VCaP (cell line): ENCODE data around the gene ATG5.

Experiments used
- H3K27ac ChIP-seq: fragments of 450-650 bp; 2 replicates; pipeline ENCODE4 v1.5.1; 2017
- TF ChIP-seq, protein P1 (sequence below): fragments of 450-650 bp; conservative IDR thresholded peaks from 2 replicates; pipeline ENCODE4 v1.5.1; 2017; ENCODE audit warnings: mild to moderate bottlenecking, moderate library complexity

The ATG5 gene

DNA sequence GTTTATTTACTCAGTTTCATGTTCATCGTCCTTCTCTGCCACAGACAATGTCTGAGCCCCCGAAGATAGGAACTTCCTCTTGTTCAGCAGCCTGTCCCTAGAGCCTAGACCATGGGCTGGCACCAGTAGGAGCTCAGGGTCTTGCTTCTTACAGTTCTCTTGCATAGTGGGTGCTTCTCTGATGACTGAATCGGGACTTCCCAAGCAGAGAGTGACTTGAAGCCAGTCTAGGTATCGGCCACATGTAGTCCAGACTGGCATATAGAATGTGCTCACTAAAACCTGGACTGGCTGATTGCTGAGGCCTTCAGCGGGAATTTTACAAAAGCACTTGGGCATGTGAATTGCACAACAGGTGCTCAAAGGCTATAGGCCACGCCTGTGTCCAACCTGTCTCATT, 187.4 kb downstream of the ATG5 start:
- H3K27ac ChIP-seq, result no peak overlapping the region

DNA sequence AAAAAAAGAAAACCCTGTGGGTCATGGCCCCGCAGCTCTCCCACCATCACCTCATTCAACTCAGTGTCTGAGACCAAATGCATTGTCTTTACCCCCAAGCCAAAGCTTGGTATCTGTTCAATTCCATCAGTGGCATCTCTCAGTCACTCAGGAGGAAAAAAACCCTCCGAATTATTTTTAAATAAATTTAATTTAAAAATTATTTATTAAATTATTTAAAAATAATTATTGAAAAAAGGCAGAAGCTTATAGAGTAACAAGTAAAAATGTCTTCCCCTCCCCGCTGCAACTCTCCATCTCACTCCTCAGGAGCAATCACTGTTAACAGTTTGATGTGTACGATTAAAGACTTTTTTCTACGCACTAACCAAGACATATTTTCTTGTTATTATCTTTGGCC, 188.7 kb downstream of the ATG5 start:
- TF ChIP-seq, protein P1, sequence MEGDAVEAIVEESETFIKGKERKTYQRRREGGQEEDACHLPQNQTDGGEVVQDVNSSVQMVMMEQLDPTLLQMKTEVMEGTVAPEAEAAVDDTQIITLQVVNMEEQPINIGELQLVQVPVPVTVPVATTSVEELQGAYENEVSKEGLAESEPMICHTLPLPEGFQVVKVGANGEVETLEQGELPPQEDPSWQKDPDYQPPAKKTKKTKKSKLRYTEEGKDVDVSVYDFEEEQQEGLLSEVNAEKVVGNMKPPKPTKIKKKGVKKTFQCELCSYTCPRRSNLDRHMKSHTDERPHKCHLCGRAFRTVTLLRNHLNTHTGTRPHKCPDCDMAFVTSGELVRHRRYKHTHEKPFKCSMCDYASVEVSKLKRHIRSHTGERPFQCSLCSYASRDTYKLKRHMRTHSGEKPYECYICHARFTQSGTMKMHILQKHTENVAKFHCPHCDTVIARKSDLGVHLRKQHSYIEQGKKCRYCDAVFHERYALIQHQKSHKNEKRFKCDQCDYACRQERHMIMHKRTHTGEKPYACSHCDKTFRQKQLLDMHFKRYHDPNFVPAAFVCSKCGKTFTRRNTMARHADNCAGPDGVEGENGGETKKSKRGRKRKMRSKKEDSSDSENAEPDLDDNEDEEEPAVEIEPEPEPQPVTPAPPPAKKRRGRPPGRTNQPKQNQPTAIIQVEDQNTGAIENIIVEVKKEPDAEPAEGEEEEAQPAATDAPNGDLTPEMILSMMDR, result no peak
- H3K27ac ChIP-seq, result no peak overlapping the region

More for the DNA sequence above, 187.4 kb downstream of the ATG5 start:
- TF ChIP-seq, protein P1, result no peak

DNA sequence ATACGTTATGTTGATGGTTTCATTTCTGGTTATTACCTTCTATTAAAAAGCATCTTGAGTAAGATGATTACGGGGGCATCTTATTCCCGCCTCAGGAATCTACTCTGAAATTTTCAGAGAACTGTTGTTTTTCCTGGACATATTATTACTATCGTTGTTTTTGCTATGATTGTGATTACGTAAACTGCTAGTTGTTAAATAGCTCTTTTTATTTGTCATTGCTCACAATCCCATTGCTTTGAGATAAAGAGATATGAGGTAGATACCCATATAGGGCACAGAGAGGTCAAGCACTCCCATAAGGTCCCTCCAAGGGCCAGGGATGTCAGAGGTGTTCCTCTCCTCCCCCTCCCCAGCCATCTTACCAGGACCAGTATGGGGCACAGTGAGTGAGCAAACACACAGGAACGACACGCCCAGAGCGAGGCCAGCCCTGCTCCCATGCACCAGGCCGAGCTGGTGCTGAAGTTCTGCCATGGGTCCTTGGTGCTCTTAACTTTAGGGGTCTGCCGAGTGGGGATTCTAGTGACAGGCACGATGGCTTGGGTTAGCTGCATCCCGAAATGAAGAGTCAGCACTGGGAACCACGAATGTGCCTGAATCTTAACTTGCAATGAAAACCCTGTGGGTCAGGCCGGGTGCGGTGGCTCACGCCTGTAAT, 189.5 kb downstream of the ATG5 start:
- TF ChIP-seq, protein P1, result no peak

DNA sequence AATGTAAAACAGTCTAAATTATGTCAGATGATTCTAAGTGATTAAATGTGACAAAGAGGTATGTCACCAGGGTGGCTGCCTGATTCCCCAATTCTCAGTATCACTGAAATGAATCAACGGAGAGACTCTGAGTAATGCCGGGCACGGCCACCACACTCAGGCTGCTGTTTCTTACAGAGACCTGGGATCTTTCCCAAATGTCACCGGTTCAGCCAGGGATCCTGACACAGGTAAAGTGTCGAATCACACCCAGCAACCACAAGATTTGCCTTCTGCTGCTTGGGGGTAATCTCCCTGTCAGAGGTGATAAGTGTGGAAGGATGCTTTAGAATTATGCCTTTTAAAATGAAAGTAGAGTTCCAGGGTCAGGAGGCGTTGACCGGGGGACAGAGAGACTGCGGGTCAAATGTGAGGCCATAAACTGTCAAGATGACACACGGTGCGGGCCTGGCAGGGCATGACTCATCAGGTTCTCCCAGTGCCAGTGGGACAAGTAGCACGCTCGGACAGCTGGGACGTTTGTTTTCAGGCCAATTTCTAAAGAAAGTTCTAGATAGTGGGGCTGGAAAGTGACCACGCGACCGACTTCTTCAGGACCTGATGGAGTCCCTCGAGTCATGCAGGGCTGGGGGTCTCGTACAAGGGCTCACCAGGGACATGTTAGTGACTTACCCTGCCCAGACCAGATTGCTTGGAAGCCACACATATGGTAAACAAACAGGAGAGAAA, 190.5 kb downstream of the ATG5 start:
- H3K27ac ChIP-seq, result no peak overlapping the region
- TF ChIP-seq, protein P1, result no peak

More for the DNA sequence above, 189.5 kb downstream of the ATG5 start:
- no peak overlapping the region for H3K27ac ChIP-seq
